Measurements from ENCODE around the gene PLAC1. TPM values are rescaled to one million over a fixed set of nuclear protein-coding genes. Genes with fewer than 3 reads are reported as not detected.

PLAC1 gene
- total RNA-seq, 1 experiment from 2014 or later = 2.6 TPM

DNA sequence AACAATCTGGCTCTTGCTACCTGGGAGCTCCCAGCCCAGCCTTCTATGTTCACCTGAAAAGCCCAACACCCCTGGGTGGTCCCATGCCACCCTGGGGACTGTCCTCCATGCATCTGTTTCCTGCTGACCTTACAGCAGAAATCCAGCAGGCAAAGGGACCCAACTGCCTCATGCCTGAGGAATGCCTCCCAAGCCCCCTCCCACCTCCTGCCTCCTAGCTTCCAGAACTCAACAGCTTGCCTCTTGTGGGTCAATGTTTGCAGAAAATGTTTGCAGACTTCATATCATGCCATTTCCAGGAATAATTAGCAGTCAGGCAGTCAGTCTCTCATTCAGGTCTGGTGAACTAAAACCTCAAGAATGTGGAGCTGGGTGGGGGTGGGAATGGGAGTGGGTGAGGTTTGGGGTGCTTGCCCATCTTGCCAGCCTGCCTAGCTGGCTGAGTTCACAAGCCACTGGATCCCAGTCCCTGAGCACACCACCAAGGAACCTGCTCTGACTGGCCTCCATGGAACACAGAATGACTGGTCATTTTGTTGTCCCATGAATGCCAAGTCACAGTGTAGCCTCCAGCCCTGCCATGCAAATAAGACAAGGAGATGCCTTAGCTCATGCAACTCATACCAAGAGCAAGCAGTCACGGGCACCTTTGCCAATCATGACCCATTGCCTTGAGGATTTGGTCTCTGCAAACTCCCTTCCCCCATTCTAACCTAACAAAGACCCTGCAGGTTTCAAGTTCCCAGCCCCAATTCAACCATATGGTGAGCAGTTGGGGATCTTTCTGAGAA, 12.1 kb upstream of the PLAC1 start:
- no peaks in the 10 kb centered on the region for H3K36me3 ChIP-seq (ENCODE audit: low read depth, low read length)
- H3K9ac ChIP-seq (ENCODE audit: low read length) = peak overlapping the region; percentile 54
- no peaks in the 10 kb centered on the region for H3K9me2 ChIP-seq (replicated peaks; ENCODE audit: low read length)
- H4K20me1 ChIP-seq (ENCODE audit: low read length) = no peaks in the 10 kb centered on the region
- no TSS peak for BruUV-seq (replicated peaks)
- H3K9me3 ChIP-seq (ENCODE audit: low read length) = no peaks in the 10 kb centered on the region
- no peaks in the 10 kb centered on the region for H3F3A ChIP-seq (ENCODE audit: low read length, unreplicated experiment)
- DNase-seq (peak; percentile 91), ATAC-seq (peak; percentile 77)
- TF ChIP-seq CTCF (conservative IDR thresholded peaks at IDR 0.05; ENCODE audit: low read depth, low read length) = no peak
- no peak for TF ChIP-seq EZH2phosphoT487 (IDR thresholded peaks at IDR 0.05; ENCODE audit: borderline replicate concordance, low read length)
- TF ChIP-seq EZH2 (IDR thresholded peaks at IDR 0.05; ENCODE audit: low read length, unreplicated experiment) = no peak
- H2AFZ ChIP-seq (ENCODE audit: low read length) = peak overlapping the region; percentile 24; the same call in 1 of the 2 replicates
- no peaks in the 10 kb centered on the region for H3K79me2 ChIP-seq (ENCODE audit: low read length)
- H3K4me2 ChIP-seq (ENCODE audit: low read length) = peak overlapping the region; percentile 78
- peak overlapping the region; percentile 94 for H3K27ac ChIP-seq (ENCODE audit: low read length)
- ChIA-PET POLR2A (ENCODE audit: unreplicated experiment) (interaction anchor here (0.5 to 0.6 kb wide), 3 partner anchors 14 to 150 kb away, joined by 3 to 4 read pairs (median 4); no protein-coding TSS in a partner anchor), CTCF (no interaction called here)
- H3K4me3 ChIP-seq (ENCODE audit: low read length) = peak overlapping the region; percentile 20; the same call in 1 of the 2 replicates
- intact Hi-C loops (cut with micrococcal nuclease) = no loop called here
- peaks cover 37% of the 10 kb centered on the region for H3K4me1 ChIP-seq (ENCODE audit: insufficient read depth, low read length)
- H3K27me3 ChIP-seq (ENCODE audit: low read length) = no peaks in the 10 kb centered on the region

- no peak for TF ChIP-seq CTCF (conservative IDR thresholded peaks at IDR 0.05; ENCODE audit: low read depth, low read length)
- TF ChIP-seq EZH2phosphoT487 (IDR thresholded peaks at IDR 0.05; ENCODE audit: borderline replicate concordance, low read length) = no peak
- TF ChIP-seq EZH2 (IDR thresholded peaks at IDR 0.05; ENCODE audit: low read length, unreplicated experiment) = no peak
- Histone ChIP-seq H3K4me3 (ENCODE audit: low read length) (peak overlapping the region; percentile 20; the same call in 1 of the 2 replicates), H3K27me3 (ENCODE audit: low read length) (no peaks in the 10 kb centered on the region), H3F3A (ENCODE audit: low read length, unreplicated experiment) (no peaks in the 10 kb centered on the region), H3K36me3 (ENCODE audit: low read depth, low read length) (no peaks in the 10 kb centered on the region), H4K20me1 (ENCODE audit: low read length) (no peaks in the 10 kb centered on the region), H3K9me3 (ENCODE audit: low read length) (no peaks in the 10 kb centered on the region), H2AFZ (ENCODE audit: low read length) (peak overlapping the region; percentile 61; the same call in 1 of the 2 replicates), H3K9ac (ENCODE audit: low read length) (peak overlapping the region; percentile 59), H3K4me2 (ENCODE audit: low read length) (peak overlapping the region; percentile 78), H3K27ac (ENCODE audit: low read length) (peak overlapping the region; percentile 94), H3K79me2 (ENCODE audit: low read length) (no peaks in the 10 kb centered on the region), H3K4me1 (ENCODE audit: insufficient read depth, low read length) (peaks cover 37% of the 10 kb centered on the region), H3K9me2 (replicated peaks; ENCODE audit: low read length) (no peaks in the 10 kb centered on the region)
- ATAC-seq (peak; percentile 73), DNase-seq (peak; percentile 87)
- BruUV-seq (replicated peaks) = TSS peak; percentile 46
- CTCF ChIA-PET = no interaction called here
- POLR2A ChIA-PET (ENCODE audit: unreplicated experiment) = interaction anchor here (0.5 to 0.6 kb wide), 2 partner anchors 112 to 149 kb away, joined by 3 to 4 read pairs; no protein-coding TSS in a partner anchor
- intact Hi-C loops (cut with micrococcal nuclease) = no loop called here
Observed at GRCh38 chrX:134669378-134670098, 11.3 kb upstream of the PLAC1 start.
